Ovary (tissue), 9 donors: ENCODE measurements around the gene NRSN2. TPM values are rescaled to one million over a fixed set of nuclear protein-coding genes. Genes with fewer than 3 reads are reported as not detected.

Experiments used
- DNase-seq, 5 donors: peaks; one replicate each; pipeline ENCODE4 v3.0.0-alpha.2; 2019 to 2020
- H3K27ac ChIP-seq, 2 donors: fragments of 200-600 bp; one replicate each; pipeline versions ENCODE4 v1.5.1 to v1.8.0; 2019 to 2022
- H3K27me3 ChIP-seq: fragments of 200-600 bp; one replicate; pipeline ENCODE4 v1.8.0; 2022
- H3K36me3 ChIP-seq: fragments of 200-600 bp; sonication (generic); one replicate; pipeline ENCODE4 v1.5.1; 2019
- H3K4me1 ChIP-seq: one replicate; pipeline ENCODE4 v1.8.1; 2013; ENCODE audit warnings: mild to moderate bottlenecking, moderate library complexity; ENCODE audit not compliant: insufficient read depth
- H3K4me3 ChIP-seq: fragments of 200-600 bp; sonication (generic); one replicate; pipeline ENCODE4 v1.5.1; 2017
- H3K9me3 ChIP-seq, 2 donors: fragments of 200-600 bp in 1 of 2; sonication (generic) in 1 of 2; one replicate each; pipeline versions ENCODE4 v1.5.1 to v1.8.1; 2013 to 2019; ENCODE audit warnings: mild to moderate bottlenecking in 1 of 2, moderate library complexity in 1 of 2
- CTCF ChIP-seq, 3 donors: fragments of 450-650 bp in 2 of 3; fragments of 200-600 bp in 1 of 3; IDR thresholded peaks; one replicate each; pipeline versions ENCODE4 v1.5.1 to v1.8.0; 2016 to 2022; ENCODE audit warnings: antibody characterized with exemption in 3 of 3, mild to moderate bottlenecking in 1 of 3
- EP300 ChIP-seq: sonication (generic); formaldehyde crosslinking; IDR thresholded peaks from one replicate; pipeline ENCODE4 v1.6.1; 2017; ENCODE audit warnings: antibody characterized with exemption
- POLR2A ChIP-seq: fragments of 450-650 bp; IDR thresholded peaks from one replicate; pipeline ENCODE4 v1.6.1; 2017; ENCODE audit warnings: antibody characterized with exemption, mild to moderate bottlenecking, moderate library complexity
- WGBS, 3 donors: extraction: QIAGEN DNeasy Blood & Tissue Kit in 1 of 3; methylation state at CpG; one replicate each; pipeline versions ENCODE4 v1.1.5 to v1.1.7; 2013 to 2017; 5-methylcytosine and 5-hydroxymethylcytosine counted together
- intact Hi-C, 4 donors: fragments of 100-400 bp; cut with DNase I; formaldehyde crosslinking; loops; one replicate each; pipeline versions ENCODE4 v1.11.0 to v1.15.1; 2022 to 2023
- polyA plus RNA-seq, 2 donors: library from polyadenylated mRNA; stranded (reverse); fragments of 200-250 nt in 1 of 2; fragments of 350-450 nt in 1 of 2; fragmentation: Illumina TruSeq in 1 of 2; extraction: RNeasy Lipid Tissue Mini Kit (QIAGEN cat#74804) in 1 of 2; gene quantifications; one replicate each; pipeline ENCODE4 v1.2.3, GENCODE V29; 2013 to 2014
- total RNA-seq, 7 donors: library from RNA; depleted of rRNA in 2 of 7; stranded (reverse); fragments of >200 nt in 2 of 7; fragmentation: NEBNext Ultra II Directional in 3 of 7; extraction: Animal tissue kit (Norgen Biotek cat#: 25700) in 3 of 7; gene quantifications; one replicate each; pipeline versions ENCODE4 v1.1.0 to v1.2.4, GENCODE V29; 2016 to 2023
- donor health status: DM: no; HTN: no; CAD: no; lungs with moderate emphysema.
- donor health status: DM: no; HTN: no; CAD: no.
- donor health status: Bipolar disorder and iron deficiency.
- donor health status: DM: yes; HTN: yes; CAD: no.
- donor health status: DM: no; HTN: no; CAD: no.
- donor health status: DM: yes; HTN: yes; CAD: no.

Gene NRSN2
- total and polyA plus RNA-seq, 9 donors = 20.5 to 77.9 (median 43.2) TPM

GRCh38 chr20:363319-364078 is 16.6 kb downstream of the NRSN2 start:
- H3K4me1 ChIP-seq = no peaks in the 10 kb centered on the region
- H3K9me3 ChIP-seq = no peaks in the 10 kb centered on the region
- H3K4me3 ChIP-seq = no peak overlapping the region
- no peaks in the 10 kb centered on the region for H3K36me3 ChIP-seq
- H3K27ac ChIP-seq = no peak overlapping the region
- no peak for TF ChIP-seq POLR2A
- no peak for TF ChIP-seq EP300
- no peak for TF ChIP-seq CTCF (IDR thresholded peaks at IDR 0.05)
- H3K27me3 ChIP-seq = no peaks in the 10 kb centered on the region
- 84 to 86% (median 84%) methylated on average over 13 of the region's 13 CpGs for WGBS, 3 donors
- intact Hi-C loops = loop anchor here in 1 of 4 donors (10.0 kb wide), 1 partner anchor 371 kb away; no protein-coding TSS in a partner anchor
- no peak for DNase-seq

GRCh38 chr20:364905-365794 is 18.2 kb downstream of the NRSN2 start:
- no peak for DNase-seq
- 77 to 79% (median 77%) methylated on average over 9 of the region's 9 CpGs for WGBS, 3 donors
- TF ChIP-seq POLR2A (no peak), EP300 (no peak), CTCF (IDR thresholded peaks at IDR 0.05) (no peak)
- H3K9me3 ChIP-seq = no peaks in the 10 kb centered on the region
- no peaks in the 10 kb centered on the region for H3K27me3 ChIP-seq
- no peaks in the 10 kb centered on the region for H3K36me3 ChIP-seq
- no peaks in the 10 kb centered on the region for H3K4me1 ChIP-seq
- no peak overlapping the region for H3K4me3 ChIP-seq
- no peak overlapping the region for H3K27ac ChIP-seq
- intact Hi-C loops = loop anchor here in 2 of 4 donors (1.0 to 10.0 kb wide), 2 partner anchors 15 to 370 kb away; no protein-coding TSS in a partner anchor

- Histone ChIP-seq H3K36me3 (no peaks in the 10 kb centered on the region), H3K27ac (no peak overlapping the region), H3K4me1 (no peaks in the 10 kb centered on the region), H3K4me3 (no peak overlapping the region), H3K27me3 (no peaks in the 10 kb centered on the region), H3K9me3 (no peaks in the 10 kb centered on the region)
- TF ChIP-seq CTCF (IDR thresholded peaks at IDR 0.05) (no peak), EP300 (no peak), POLR2A (no peak)
- no peak for DNase-seq
- 67 to 73% (median 69%) methylated on average over 7 of the region's 7 CpGs for WGBS, 3 donors
- intact Hi-C loops = loop anchor here in 1 of 4 donors (10.0 kb wide), 1 partner anchor 369 kb away; no protein-coding TSS in a partner anchor
Measured at GRCh38 chr20:366041-366718, 19.3 kb downstream of the NRSN2 start.
